Measurements from ENCODE around the gene GRIN2C.

The GRIN2C gene

DNA sequence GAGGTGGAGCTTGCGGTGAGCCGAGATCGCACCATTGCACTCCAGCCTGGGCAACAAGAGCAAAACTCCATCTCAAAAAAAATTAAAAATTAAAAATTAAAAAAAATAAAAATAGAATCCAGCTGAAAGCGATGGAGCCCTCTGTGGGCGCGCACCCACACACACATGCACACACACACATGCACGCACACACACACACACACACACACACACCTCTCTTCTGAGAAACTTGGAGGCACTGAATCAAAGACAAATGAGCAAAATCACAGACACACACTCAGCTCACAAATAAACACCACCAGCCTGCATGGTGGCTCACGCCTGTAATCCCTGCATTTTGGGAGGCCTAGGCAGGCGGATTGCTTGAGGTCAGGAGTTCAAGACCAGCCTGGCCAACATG is 43.3 kb upstream of the GRIN2C start:
- Histone ChIP-seq H3K4me3 (ENCODE audit: low read depth in 1 of 2, low read length in 1 of 2) (no peak overlapping the region), H3K27ac (no peak overlapping the region), H3K27me3 (peaks cover 75% of the 10 kb centered on the region), H3K36me3 (no peaks in the 10 kb centered on the region), H3K9me3 (no peaks in the 10 kb centered on the region), H3K4me1 (ENCODE audit: control insufficient read depth in 1 of 2, insufficient read depth in 1 of 2, low read depth in 1 of 2, low read length in 1 of 2) (no peaks in the 10 kb centered on the region)
- TF ChIP-seq CTCF (IDR thresholded peaks at IDR 0.05), result no peak

GRCh38 chr17:74901353-74902135 is 41.9 kb upstream of the GRIN2C start:
- Histone ChIP-seq H3K9me3 (no peaks in the 10 kb centered on the region), H3K27me3 (peaks cover 90% of the 10 kb centered on the region), H3K36me3 (no peaks in the 10 kb centered on the region), H3K4me3 (ENCODE audit: low read depth in 1 of 2, low read length in 1 of 2) (no peak overlapping the region), H3K4me1 (ENCODE audit: control insufficient read depth in 1 of 2, insufficient read depth in 1 of 2, low read depth in 1 of 2, low read length in 1 of 2) (no peaks in the 10 kb centered on the region), H3K27ac (no peak overlapping the region)
- TF ChIP-seq CTCF (IDR thresholded peaks at IDR 0.05), result no peak

DNA sequence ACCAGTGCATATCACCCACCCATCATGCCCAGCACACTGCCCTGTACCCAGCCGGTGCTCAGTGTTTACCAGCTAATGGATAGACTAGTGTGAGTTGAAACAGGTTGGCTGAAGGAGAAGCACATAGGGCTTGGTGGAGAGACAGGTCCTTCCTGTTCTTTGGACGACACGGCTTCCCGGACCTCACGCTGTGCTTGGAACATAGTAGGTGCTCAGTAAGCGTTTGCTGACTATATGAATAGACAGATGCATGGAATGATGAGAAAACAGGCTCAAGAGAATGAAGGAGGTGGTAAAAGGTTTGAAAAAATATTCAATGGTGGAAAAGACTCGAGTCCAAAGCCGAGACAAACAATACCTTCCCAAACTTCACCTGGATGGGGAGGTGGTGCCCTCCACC is 40.5 kb upstream of the GRIN2C start:
- TF ChIP-seq CTCF (IDR thresholded peaks at IDR 0.05), result no peak
- no peaks in the 10 kb centered on the region for H3K4me1 ChIP-seq (ENCODE audit: control insufficient read depth in 1 of 2, insufficient read depth in 1 of 2, low read depth in 1 of 2, low read length in 1 of 2)
- H3K9me3 ChIP-seq, result no peaks in the 10 kb centered on the region
- H3K27me3 ChIP-seq, result peaks cover 93% of the 10 kb centered on the region
- no peak overlapping the region for H3K27ac ChIP-seq
- H3K36me3 ChIP-seq, result no peaks in the 10 kb centered on the region
- H3K4me3 ChIP-seq (ENCODE audit: low read depth in 1 of 2, low read length in 1 of 2), result no peak overlapping the region

DNA sequence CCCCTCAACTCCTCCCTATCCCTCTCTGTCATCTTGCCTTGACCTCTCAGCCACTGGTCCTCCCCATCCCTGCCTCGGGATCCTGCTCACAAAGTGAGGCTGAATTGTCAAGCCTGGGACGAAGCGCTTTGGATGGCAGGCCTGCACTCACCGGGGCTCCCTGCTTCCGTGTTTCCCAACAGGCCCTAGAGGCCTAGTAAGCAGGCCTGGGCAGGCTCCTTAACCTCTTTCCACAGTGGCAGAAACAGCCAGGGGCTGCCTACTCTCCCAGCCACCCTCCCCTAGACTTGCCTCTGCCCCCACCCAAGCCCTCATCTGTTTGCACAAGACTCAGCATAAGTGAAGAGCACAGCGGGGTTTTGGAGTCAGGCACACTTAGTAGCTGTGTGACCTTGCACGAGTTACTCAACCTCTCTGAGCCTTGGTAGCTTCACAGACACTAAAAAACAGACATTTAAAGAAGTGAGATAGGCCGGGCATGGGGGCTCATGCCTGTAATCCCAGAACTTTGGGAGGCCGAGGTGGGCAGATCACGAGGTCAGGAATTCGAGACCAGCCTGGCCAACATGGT is 38.8 kb upstream of the GRIN2C start:
- Histone ChIP-seq H3K9me3 (no peaks in the 10 kb centered on the region), H3K4me3 (ENCODE audit: low read depth in 1 of 2, low read length in 1 of 2) (no peak overlapping the region), H3K27ac (no peak overlapping the region), H3K27me3 (peaks cover 93% of the 10 kb centered on the region), H3K4me1 (ENCODE audit: control insufficient read depth in 1 of 2, insufficient read depth in 1 of 2, low read depth in 1 of 2, low read length in 1 of 2) (no peaks in the 10 kb centered on the region), H3K36me3 (no peaks in the 10 kb centered on the region)
- TF ChIP-seq CTCF (IDR thresholded peaks at IDR 0.05), result no peak

DNA sequence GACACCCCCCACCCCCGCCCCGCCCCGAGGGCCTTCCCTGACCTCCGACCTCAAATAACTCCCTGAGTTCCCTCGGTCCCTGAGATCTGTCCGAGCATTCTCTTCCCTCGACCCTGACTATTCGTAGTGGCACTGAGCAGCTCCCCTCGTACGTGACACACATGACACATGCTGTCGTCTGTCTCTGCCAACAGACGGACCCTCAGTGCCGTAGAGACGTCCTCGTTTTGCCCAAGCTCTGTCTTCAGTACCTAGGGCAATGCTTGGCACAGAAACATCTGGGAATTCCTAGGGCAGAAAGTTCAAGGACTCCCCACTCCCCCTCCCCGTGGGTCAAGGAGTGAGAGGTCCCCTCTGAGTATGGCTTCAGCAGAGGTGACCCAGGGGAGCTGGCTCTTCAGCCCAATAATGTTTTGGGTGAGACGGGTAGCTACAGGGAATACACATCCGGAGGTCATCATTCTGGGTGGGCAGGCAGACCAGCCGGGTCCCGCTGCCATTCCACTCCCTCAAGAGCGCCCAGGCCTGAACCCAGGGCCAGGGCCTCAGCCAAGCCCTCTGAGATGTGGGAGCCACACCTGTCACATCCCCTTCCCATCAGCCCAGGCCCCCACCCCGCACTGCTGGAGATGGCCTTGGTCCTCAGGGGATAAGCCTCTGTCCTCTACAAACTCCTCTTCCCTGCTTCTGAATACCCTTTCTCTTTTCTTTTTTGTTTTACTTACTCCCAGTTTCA is 34.4 kb upstream of the GRIN2C start:
- Histone ChIP-seq H3K4me1 (ENCODE audit: control insufficient read depth in 1 of 2, insufficient read depth in 1 of 2, low read depth in 1 of 2, low read length in 1 of 2) (no peaks in the 10 kb centered on the region), H3K9me3 (no peaks in the 10 kb centered on the region), H3K36me3 (no peaks in the 10 kb centered on the region), H3K27me3 (peaks cover 85% of the 10 kb centered on the region), H3K4me3 (ENCODE audit: low read depth in 1 of 2, low read length in 1 of 2) (no peak overlapping the region), H3K27ac (no peak overlapping the region)
- TF ChIP-seq CTCF (IDR thresholded peaks at IDR 0.05), result no peak
